Activated T-helper 1 cell treated with anti-CD3 and anti-CD28 coated beads, Interleukin-12 subunit alpha, Interleukin-12 subunit beta, Interleukin-2, Interleukin-4 antibody, amounts not matched to agents 30 ng/mL and 10 ng/mL and 1 ng/mL, durations not matched to agents 14 hours and 24 hours and 36 hours (primary cell): Measurements from ENCODE around the gene TMEM51. TPM values are rescaled to one million over a fixed set of nuclear protein-coding genes. Genes with fewer than 3 reads are reported as not detected.

Experiments
- DNase-seq: peaks from one replicate; pipeline ENCODE4 v3.0.0; 2021; ENCODE audit warnings: low spot score
- H3K27ac Mint-ChIP-seq: one replicate; pipeline ENCODE4 v1.8.0; 2021; ENCODE audit warnings: mild to moderate bottlenecking, mixed read lengths
- H3K27me3 Mint-ChIP-seq: one replicate; pipeline ENCODE4 v1.8.0; 2022; ENCODE audit warnings: mild to moderate bottlenecking, moderate library complexity, mixed read lengths; ENCODE audit not compliant: insufficient read depth
- H3K36me3 Mint-ChIP-seq: one replicate; pipeline ENCODE4 v1.8.0; 2021; ENCODE audit warnings: low read depth, mixed read lengths
- H3K4me1 Mint-ChIP-seq: one replicate; pipeline ENCODE4 v1.8.0; 2021; ENCODE audit warnings: low read depth, mixed read lengths
- H3K4me3 Mint-ChIP-seq: one replicate; pipeline ENCODE4 v1.8.0; 2021; ENCODE audit warnings: mild to moderate bottlenecking, moderate library complexity, mixed read lengths
- H3K9me3 Mint-ChIP-seq: one replicate; pipeline ENCODE4 v1.8.0; 2021; ENCODE audit warnings: mixed read lengths
- intact Hi-C: fragments of 100-400 bp; cut with micrococcal nuclease; formaldehyde crosslinking; loops from one replicate; pipeline ENCODE4 v1.15.1; 2024
- total RNA-seq: library from RNA; stranded (reverse); gene quantifications from 2 replicates; pipeline ENCODE4 v1.2.3, GENCODE V29; 2022

The TMEM51 gene
- total RNA-seq, 1 donor from 2014 or later = 0.21 TPM

- Mint-ChIP-seq H3K4me3 (no peak overlapping the region), H3K27me3 (peaks cover 25% of the 10 kb centered on the region), H3K4me1 (peaks cover 5% of the 10 kb centered on the region), H3K27ac (no peak overlapping the region), H3K36me3 (no peaks in the 10 kb centered on the region), H3K9me3 (no peaks in the 10 kb centered on the region)
- no peak for DNase-seq
- intact Hi-C loops = loop anchor here (5.0 kb wide), 1 partner anchor 55 kb away; no protein-coding TSS in a partner anchor
Observed at GRCh38 chr1:15217654-15218053, 64.1 kb downstream of the TMEM51 start.

GRCh38 chr1:15218287-15219279, 65.0 kb downstream of the TMEM51 start:
- peaks cover 5% of the 10 kb centered on the region for H3K4me1 Mint-ChIP-seq
- no peaks in the 10 kb centered on the region for H3K9me3 Mint-ChIP-seq
- peaks cover 30% of the 10 kb centered on the region for H3K27me3 Mint-ChIP-seq
- H3K36me3 Mint-ChIP-seq = no peaks in the 10 kb centered on the region
- H3K27ac Mint-ChIP-seq = no peak overlapping the region
- H3K4me3 Mint-ChIP-seq = no peak overlapping the region
- DNase-seq = no peak
- intact Hi-C loops = loop anchor here (5.0 kb wide), 1 partner anchor 54 kb away; no protein-coding TSS in a partner anchor

- Mint-ChIP-seq H3K27ac (no peak overlapping the region), H3K36me3 (no peaks in the 10 kb centered on the region), H3K4me1 (peaks cover 5% of the 10 kb centered on the region), H3K4me3 (no peak overlapping the region), H3K27me3 (peaks cover 35% of the 10 kb centered on the region), H3K9me3 (no peaks in the 10 kb centered on the region)
- intact Hi-C loops = loop anchor here (5.0 kb wide), 1 partner anchor 53 kb away; no protein-coding TSS in a partner anchor
- DNase-seq = no peak
Observed at GRCh38 chr1:15219280-15220023, 65.9 kb downstream of the TMEM51 start.

GRCh38 chr1:15220024-15220392, 66.5 kb downstream of the TMEM51 start:
- Mint-ChIP-seq H3K4me3 (no peak overlapping the region), H3K9me3 (no peaks in the 10 kb centered on the region), H3K27me3 (peaks cover 35% of the 10 kb centered on the region), H3K36me3 (no peaks in the 10 kb centered on the region), H3K4me1 (peaks cover 5% of the 10 kb centered on the region), H3K27ac (no peak overlapping the region)
- DNase-seq = no peak
- intact Hi-C loops = no loop called here

GRCh38 chr1:15220825-15221431, 67.4 kb downstream of the TMEM51 start:
- peaks cover 5% of the 10 kb centered on the region for H3K4me1 Mint-ChIP-seq
- H3K27me3 Mint-ChIP-seq = peaks cover 36% of the 10 kb centered on the region
- H3K4me3 Mint-ChIP-seq = no peak overlapping the region
- no peaks in the 10 kb centered on the region for H3K9me3 Mint-ChIP-seq
- no peaks in the 10 kb centered on the region for H3K36me3 Mint-ChIP-seq
- DNase-seq = no peak
- intact Hi-C loops = no loop called here
- no peak overlapping the region for H3K27ac Mint-ChIP-seq

GRCh38 chr1:15222653-15223303, 69.2 kb downstream of the TMEM51 start:
- no peak overlapping the region for H3K27ac Mint-ChIP-seq
- no peaks in the 10 kb centered on the region for H3K9me3 Mint-ChIP-seq
- peaks cover 5% of the 10 kb centered on the region for H3K4me1 Mint-ChIP-seq
- peaks cover 35% of the 10 kb centered on the region for H3K27me3 Mint-ChIP-seq
- intact Hi-C loops = no loop called here
- no peak overlapping the region for H3K4me3 Mint-ChIP-seq
- no peak for DNase-seq
- H3K36me3 Mint-ChIP-seq = no peaks in the 10 kb centered on the region

GRCh38 chr1:15224259-15224869, 70.8 kb downstream of the TMEM51 start:
- Mint-ChIP-seq H3K27me3 (peaks cover 32% of the 10 kb centered on the region), H3K4me1 (no peaks in the 10 kb centered on the region), H3K36me3 (no peaks in the 10 kb centered on the region), H3K27ac (no peak overlapping the region), H3K4me3 (no peak overlapping the region), H3K9me3 (no peaks in the 10 kb centered on the region)
- no peak for DNase-seq
- intact Hi-C loops = no loop called here

- no peak for DNase-seq
- H3K27ac Mint-ChIP-seq = no peak overlapping the region
- intact Hi-C loops = no loop called here
- peaks cover 30% of the 10 kb centered on the region for H3K27me3 Mint-ChIP-seq
- no peaks in the 10 kb centered on the region for H3K9me3 Mint-ChIP-seq
- no peaks in the 10 kb centered on the region for H3K4me1 Mint-ChIP-seq
- no peaks in the 10 kb centered on the region for H3K36me3 Mint-ChIP-seq
- H3K4me3 Mint-ChIP-seq = no peak overlapping the region
Observed at GRCh38 chr1:15224974-15225373, 71.4 kb downstream of the TMEM51 start.

- H3K9me3 Mint-ChIP-seq = no peaks in the 10 kb centered on the region
- intact Hi-C loops = no loop called here
- H3K4me3 Mint-ChIP-seq = no peak overlapping the region
- no peak for DNase-seq
- H3K27ac Mint-ChIP-seq = no peak overlapping the region
- no peaks in the 10 kb centered on the region for H3K4me1 Mint-ChIP-seq
- peaks cover 27% of the 10 kb centered on the region for H3K27me3 Mint-ChIP-seq
- no peaks in the 10 kb centered on the region for H3K36me3 Mint-ChIP-seq
Observed at GRCh38 chr1:15225461-15225860, 71.9 kb downstream of the TMEM51 start.

- no peak overlapping the region for H3K4me3 Mint-ChIP-seq
- H3K9me3 Mint-ChIP-seq = no peaks in the 10 kb centered on the region
- H3K27me3 Mint-ChIP-seq = peaks cover 25% of the 10 kb centered on the region
- intact Hi-C loops = no loop called here
- DNase-seq = no peak
- no peaks in the 10 kb centered on the region for H3K4me1 Mint-ChIP-seq
- H3K36me3 Mint-ChIP-seq = no peaks in the 10 kb centered on the region
- H3K27ac Mint-ChIP-seq = no peak overlapping the region
Observed at GRCh38 chr1:15226388-15227255, 73.1 kb downstream of the TMEM51 start.

GRCh38 chr1:15229707-15230131, 76.2 kb downstream of the TMEM51 start:
- intact Hi-C loops = loop anchor here (5.0 kb wide), 1 partner anchor 118 kb away; no protein-coding TSS in a partner anchor
- Mint-ChIP-seq H3K27ac (no peak overlapping the region), H3K4me3 (no peak overlapping the region), H3K27me3 (peaks cover 22% of the 10 kb centered on the region), H3K36me3 (peaks cover 4% of the 10 kb centered on the region), H3K9me3 (peaks cover 4% of the 10 kb centered on the region), H3K4me1 (peaks cover 11% of the 10 kb centered on the region)
- no peak for DNase-seq
